GM08714 (cell line): ENCODE data around the gene FOLR2.

Source experiments
- H3K4me3 ChIP-seq: fragments of 200-500 bp; sonication (Bioruptor generic); 2 replicates; pipeline ENCODE4 v1.5.1; 2014; ENCODE audit warnings: mild to moderate bottlenecking, low read length, inconsistent platforms
- ZNF274 ChIP-seq: IDR thresholded peaks from 2 replicates; pipeline ENCODE4 v1.6.1; 2012; ENCODE audit warnings: mild to moderate bottlenecking, low read depth, low read length

The FOLR2 gene

GRCh38 chr11:72223615-72224563 lies 7.3 kb downstream of the FOLR2 start:
- peak overlapping the region; percentile 77 for H3K4me3 ChIP-seq
- TF ChIP-seq ZNF274 = no peak

GRCh38 chr11:72224564-72225410 lies 8.2 kb downstream of the FOLR2 start, which contains the start of gene INPPL1:
INPPL1 (plus strand) TSS chr11:72224767; CDS start chr11:72224985, 218 bp downstream.
- no peak for TF ChIP-seq ZNF274
- peak within 1 kb of the TSS; percentile 77 for H3K4me3 ChIP-seq

GRCh38 chr11:72225411-72225951 lies 8.9 kb downstream of the FOLR2 start:
- H3K4me3 ChIP-seq = peak overlapping the region; percentile 77

GRCh38 chr11:72226701-72227100 lies 10.1 kb downstream of the FOLR2 start:
- H3K4me3 ChIP-seq = no peak overlapping the region

More at GRCh38 chr11:72225411-72225951, 8.9 kb downstream of the FOLR2 start:
- TF ChIP-seq ZNF274 = no peak

GRCh38 chr11:72227316-72228228 lies 11.0 kb downstream of the FOLR2 start:
- TF ChIP-seq ZNF274 = no peak
- no peak overlapping the region for H3K4me3 ChIP-seq

More at GRCh38 chr11:72226701-72227100, 10.1 kb downstream of the FOLR2 start:
- TF ChIP-seq ZNF274 = no peak

- H3K4me3 ChIP-seq = no peak overlapping the region
- TF ChIP-seq ZNF274 = no peak
These were observed 11.7 kb downstream of the FOLR2 start for GRCh38 chr11:72228229-72228843.

GRCh38 chr11:72228844-72229231 lies 12.2 kb downstream of the FOLR2 start:
- no peak overlapping the region for H3K4me3 ChIP-seq
- no peak for TF ChIP-seq ZNF274

- H3K4me3 ChIP-seq = no peak overlapping the region
- TF ChIP-seq ZNF274 = no peak
These were observed 12.8 kb downstream of the FOLR2 start for GRCh38 chr11:72229336-72229924.

GRCh38 chr11:72229925-72230763 lies 13.6 kb downstream of the FOLR2 start:
- no peak for TF ChIP-seq ZNF274
- H3K4me3 ChIP-seq = no peak overlapping the region

GRCh38 chr11:72230764-72231365 lies 14.3 kb downstream of the FOLR2 start:
- no peak for TF ChIP-seq ZNF274
- H3K4me3 ChIP-seq = no peak overlapping the region

GRCh38 chr11:72231396-72232259 lies 15.0 kb downstream of the FOLR2 start:
- H3K4me3 ChIP-seq = no peak overlapping the region
- TF ChIP-seq ZNF274 = no peak
